GM21528 (cell line): Measurements from ENCODE around the gene ATF6.

Experiments used
- ATAC-seq: cut with Tn5 transposase; IDR thresholded peaks from one replicate; pipeline ENCODE4 v1.9.1; 2021; ENCODE audit warnings: mild to moderate bottlenecking, moderate library complexity; ENCODE audit not compliant: unreplicated experiment, low FRiP score

Gene ATF6

DNA sequence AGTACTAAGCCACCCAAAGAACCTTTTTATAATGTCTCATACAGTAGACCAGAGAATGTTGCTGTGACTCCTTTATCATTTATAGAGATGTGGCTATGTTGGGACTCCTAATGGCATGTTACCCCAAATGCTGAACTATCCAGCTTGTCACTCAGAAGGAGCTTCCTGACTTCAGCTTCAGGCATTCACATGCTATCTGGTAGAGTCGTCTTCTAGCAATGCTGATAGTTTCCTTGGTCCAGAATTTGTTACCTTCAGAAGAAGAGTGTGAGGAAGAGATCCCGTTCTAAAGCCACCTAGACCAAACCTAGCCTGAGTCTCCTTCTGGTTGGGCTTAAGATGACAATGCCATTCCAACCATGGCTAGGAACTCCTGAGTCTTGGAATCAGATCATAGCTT, 189.5 kb downstream of the ATF6 start:
- no peak for ATAC-seq

DNA sequence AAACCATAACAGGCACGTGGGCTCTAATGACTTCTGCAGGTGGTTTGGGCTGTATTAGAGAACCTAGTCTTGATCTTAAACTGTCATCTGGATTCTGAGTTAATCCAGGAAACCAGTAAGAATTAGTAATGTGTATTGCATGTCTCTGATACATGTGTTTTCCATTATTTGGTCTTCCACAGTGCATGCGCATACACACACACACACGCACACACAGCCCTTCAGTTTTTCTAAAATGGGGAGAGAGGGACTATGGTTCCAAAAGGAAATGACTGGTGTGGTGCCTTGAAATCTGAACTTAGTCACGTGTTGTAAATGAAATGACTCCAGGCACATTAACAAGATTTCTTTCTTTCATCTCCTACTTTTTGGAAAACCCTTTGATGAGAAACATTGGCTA, 190.0 kb downstream of the ATF6 start:
- no peak for ATAC-seq

DNA sequence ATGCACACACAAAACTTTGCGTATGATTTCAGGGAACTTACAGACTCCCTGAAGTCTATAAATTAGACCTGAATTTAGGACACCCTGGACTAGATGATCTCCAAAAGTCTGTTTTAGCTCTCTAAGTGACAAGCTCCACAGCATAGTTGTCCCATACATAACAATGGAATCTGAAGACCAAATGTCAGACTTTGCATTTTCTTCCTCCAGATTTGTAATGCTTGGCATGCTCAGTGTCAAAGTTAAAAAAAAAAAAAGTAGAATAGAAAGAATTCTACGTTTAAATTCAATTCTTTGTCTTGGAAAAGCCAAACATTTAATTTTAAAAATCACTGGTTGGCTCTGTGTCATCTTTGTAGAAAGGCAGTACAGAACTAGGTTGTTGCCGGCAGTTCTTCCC, 190.8 kb downstream of the ATF6 start:
- no peak for ATAC-seq

DNA sequence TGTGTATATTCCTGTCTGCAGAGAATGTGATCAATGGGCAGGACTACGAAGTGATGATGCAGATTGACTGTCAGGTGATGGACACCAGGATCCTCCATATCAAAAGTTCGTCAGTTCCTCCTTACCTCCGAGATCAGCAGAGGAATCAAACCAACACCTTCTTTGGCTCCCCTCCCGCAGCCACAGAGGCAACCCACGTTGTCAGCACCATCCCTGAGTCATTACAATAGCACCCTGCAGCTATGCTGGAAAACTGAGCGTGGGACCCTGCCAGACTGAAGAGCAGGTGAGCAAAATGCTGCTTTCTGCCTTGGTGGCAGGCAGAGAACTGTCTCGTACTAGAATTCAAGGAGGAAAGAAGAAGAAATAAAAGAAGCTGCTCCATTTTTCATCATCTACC, 192.3 kb downstream of the ATF6 start:
- no peak for ATAC-seq

DNA sequence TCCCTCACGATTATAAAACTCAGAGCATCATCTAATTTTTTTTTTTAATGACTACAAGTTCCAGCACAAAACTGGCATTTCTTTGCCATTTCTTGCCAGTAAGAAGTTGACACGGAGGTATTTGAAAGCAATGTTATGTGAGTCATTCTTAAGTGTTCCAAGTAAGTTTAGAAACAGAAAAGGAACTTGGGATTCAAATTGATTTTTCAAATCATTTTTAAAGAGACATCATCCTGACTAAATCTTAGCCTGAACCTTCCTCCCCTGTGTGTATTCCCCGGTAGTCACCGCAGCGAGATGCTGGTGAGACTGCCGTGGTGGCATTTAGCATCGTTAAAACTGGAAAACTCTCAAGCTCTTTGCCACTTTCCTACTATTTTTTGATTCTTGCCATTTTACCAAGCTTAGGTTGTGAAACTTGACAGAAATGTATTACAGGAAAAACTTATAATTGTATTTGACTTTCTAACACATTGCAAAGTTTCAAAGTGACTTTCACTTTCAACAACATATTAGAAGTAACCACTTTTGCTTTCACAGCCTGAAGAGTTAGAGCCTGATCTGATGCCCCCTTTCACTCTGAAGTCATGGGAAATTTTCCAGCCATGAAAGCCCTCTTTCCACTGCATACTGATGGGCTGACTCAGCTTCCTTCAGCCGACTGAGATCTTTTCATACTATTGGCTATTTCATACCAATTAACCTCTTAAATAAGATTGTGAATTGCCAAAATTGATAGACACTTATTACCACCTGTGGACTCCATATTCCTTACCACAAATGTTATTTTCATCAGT, 196.2 kb downstream of the ATF6 start:
- peak; percentile 80 for ATAC-seq

DNA sequence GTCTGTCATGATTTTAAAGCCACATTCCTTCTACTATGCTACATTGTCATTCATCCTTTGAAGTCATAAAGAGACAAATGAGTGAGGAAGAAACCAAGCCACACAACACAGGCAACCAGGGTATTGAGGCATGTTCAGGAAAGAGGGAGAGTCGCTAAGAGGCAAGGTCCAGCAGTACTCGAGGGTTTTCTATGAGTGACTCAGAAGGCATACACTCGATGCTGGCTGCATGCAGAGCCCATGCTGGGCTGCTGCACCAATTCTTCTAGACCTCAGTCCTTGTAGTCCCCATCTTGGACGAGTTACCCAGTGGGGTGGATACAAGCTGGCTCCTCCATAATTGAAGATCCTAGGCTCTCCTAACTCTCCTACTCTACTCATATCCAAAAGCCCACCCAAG, 199.9 kb downstream of the ATF6 start:
- no peak for ATAC-seq

DNA sequence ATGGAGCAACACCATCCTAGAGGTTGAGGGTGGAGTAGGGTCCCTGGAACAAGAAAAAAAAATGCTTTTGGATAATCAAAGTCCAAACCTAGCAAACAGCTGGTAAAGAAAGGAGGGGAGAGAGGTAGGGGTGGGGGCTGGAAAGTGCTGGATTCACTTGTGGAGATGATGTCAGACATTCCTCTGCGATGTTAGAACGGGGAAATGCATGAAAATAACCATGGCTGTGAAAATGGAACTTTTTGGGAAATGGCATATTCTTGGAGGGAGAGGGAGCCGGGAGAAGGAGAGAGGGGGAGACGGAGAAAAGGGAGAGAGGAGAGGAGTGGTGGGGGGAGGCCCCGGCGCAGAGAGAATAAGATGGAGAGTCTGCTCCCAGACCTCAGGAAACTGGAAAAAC, 203.9 kb downstream of the ATF6 start:
- no peak for ATAC-seq

DNA sequence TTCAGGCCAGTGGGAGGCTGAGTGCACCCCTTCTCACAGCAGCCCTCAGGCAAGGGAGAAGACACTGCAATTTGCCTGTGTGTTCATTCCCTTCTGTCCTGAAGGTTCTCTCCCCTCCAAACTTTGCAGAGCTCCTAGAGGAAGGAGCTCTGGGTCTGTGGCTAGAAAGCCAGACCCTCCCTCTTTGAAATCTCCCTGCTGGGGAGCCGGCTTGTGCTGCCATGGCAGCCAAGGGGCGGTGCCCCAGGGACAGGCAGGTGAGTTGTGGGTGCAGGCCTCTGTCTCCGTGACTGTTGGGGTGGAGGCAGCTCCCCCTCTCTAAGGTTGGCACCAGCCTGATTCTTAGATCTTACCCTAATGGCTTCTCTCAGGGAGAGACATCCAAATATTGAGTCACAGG, 204.5 kb downstream of the ATF6 start:
- ATAC-seq = no peak

DNA sequence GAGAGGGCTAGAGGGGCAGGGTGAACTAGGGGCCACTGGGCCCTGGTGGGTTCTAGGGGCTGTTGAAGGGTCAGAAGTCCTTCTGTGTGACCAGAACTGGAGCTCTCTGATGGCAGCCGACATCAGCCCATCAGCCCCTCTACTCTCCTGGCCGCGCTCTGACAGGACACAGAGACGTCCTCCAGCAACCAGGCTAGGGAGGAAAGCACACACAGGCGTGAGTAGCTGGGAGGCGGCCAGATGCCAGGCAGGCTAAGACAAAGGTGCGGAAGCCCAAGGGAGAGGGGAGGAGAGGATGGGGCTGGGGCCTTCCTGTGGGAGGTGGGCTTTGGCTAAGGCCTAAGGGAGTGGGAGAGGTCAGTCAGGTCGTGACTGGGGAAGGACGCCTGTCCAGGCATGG, 206.7 kb downstream of the ATF6 start:
- ATAC-seq = no peak

DNA sequence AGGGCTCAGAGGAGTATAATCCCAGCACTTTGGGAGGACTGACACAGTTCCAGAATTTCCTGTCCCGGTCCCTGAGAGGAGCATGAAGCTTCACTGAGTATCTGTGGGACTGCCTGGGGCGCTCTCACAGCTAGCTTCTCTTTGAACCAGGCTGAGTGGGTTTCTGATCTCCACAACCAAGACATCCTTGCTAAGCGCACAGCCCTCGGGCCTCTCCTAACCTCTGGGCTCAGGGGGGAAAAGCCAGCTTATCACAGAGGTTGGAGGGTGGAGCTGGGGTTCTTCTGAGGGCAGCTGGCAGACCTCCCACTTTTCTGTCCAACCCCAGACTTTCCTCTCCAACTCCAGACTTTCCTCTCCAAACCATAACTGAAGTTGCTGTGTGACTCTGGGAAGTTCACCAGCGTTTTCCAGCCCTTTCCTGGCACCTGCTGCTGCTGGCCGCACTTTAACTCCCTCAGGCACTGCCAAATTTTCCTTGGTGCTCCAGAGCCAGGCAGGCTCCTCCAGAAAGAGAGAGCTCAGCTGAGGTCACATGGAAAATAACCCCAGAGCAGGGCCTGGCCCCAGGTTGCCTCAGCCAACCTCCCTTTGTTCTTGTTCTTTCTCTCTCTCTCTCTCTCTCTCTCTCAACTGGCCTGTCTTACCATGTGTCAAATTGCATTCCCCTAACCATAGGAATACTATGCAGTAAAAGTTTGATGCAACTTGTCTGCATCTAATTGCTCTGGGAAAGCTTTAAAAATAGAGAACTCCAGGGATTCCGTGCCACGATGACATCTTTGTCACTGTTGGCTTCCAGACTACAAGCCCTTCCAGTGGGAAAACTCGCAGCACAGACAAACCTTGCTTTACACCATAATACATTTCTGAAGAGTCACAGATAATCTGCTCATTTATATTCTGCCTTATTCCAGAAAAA, 208.1 kb downstream of the ATF6 start:
- ATAC-seq = no peak

DNA sequence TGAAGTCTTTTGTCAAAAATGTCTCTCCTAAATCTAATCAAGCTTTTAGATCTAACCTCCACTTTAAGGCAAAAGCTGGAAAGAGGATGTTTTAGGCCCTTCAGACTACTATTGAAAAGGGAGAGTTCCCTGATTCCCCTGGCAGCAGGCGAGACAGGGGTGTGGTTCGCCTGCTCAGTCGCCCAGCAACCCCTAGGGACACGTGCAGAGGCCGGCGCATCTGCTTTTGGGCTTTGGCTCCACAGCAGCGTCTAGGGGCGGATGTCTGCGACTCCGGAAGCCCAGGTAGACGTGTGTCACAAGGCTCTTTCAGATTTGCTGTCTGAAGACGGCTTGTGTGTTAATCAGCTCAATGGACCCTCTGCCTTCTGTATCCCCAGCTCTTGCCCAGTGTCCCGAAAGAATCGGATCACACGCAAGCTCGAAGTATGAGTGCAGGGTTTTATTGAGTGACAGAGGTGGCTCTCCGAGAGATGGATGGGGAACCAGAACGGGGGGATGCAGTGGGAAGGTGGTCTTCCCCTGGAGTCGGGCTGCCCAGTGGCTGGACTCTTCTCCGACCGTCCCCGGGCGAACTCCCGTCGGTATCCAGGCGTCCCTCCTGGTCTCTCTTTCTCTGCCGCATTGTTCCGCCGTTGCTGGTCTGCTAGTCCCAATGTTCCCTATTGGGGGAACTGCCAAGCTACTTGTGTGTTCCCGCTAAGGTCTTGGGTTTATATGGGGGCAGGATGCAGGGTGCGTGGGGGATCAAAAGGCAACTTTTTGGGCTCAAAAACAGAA, 212.1 kb downstream of the ATF6 start:
- no peak for ATAC-seq

DNA sequence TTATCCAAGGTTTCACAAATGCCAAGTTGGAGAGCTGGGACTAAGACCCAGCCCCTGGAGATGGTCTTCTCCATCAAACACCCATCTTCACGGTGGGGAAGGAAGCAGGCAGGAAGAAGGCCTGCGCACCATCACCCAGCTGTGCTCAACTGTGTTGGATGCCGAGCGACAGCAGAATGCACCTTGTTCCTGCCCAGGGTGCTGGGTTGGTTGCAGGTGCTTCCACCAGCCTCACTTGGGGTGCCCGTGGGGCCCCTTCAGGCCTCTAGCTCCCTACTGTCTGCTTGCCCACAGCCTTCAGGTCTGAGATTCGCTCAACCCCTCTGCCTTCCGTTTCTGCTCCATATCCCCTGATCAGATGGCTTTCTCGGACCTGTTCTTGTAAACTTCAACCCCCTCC, 215.0 kb downstream of the ATF6 start:
- no peak for ATAC-seq

DNA sequence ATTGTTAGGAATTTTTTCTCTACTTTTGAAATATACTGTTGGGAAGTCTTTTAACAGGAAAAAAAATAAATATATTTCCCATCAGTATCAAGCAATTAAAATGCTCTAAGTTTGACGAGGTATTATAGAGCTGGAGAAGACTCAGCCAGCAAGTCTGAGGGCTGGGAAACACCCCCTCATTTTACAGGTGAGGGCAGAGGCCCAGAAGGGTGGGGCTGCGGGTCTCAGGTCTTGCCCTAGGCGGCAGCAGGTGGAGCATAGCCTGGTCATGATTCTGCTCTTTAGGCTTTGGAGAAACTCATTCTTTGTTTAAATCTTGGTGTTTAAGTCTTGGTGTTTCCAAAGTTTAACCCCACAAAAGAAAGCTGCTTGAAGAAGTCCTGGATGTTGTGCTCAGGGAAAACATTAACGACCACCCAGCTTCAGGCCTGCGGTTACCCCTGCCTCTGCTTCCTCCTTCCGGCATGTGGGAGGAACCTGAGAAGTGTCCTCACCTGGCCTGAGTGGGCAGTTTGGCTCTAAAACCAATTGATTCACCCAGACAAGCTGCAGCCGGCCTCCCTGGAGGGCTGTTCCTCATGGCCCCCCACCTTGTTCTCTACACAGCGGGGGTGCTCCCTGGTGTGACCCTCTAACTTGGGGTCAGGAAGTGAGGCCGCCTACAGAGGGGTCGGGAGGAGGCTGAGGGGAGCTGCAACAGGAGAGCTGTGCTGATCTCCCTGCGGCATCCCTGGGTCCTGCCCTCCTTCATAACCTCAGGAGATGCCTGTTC, 215.8 kb downstream of the ATF6 start:
- ATAC-seq = no peak

DNA sequence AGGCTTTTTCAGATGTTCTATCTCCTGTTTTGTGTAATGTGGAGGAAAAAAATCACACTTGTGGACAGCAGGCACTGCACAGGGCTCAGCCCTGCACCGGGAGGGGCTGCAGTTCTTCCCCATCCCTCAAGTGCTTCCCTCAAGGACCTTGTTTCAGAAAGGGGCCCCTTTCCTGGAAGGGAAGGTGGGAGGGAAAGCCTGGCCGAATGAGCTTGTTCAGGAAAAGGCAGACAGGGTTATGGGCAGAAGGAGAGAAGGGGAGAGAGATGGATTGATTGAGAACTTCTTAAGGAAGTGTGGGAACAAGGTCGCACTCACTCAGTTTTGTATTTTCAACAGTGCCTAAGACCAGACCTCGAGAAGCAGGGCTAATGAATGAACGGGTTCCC, 216.4 kb downstream of the ATF6 start:
- ATAC-seq = no peak

DNA sequence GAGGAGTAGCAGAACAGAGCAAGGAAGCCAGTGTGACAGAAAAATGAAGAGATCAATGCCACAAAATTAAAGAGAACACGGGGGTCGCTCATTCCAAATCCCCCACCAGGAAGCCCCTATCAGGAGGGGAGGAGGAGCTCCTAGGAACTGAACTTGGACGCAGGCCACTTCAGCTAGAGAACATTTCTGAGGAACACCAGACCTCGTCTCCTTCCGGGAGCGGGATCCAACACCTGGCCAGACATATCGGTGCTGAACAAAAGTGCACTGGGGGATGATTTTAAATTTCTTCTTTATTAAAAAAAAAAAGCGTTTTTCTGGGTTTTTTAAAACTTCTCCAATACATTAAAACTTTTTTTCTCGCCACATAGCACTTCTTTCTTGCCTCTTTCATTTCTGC, 216.8 kb downstream of the ATF6 start:
- ATAC-seq = no peak

DNA sequence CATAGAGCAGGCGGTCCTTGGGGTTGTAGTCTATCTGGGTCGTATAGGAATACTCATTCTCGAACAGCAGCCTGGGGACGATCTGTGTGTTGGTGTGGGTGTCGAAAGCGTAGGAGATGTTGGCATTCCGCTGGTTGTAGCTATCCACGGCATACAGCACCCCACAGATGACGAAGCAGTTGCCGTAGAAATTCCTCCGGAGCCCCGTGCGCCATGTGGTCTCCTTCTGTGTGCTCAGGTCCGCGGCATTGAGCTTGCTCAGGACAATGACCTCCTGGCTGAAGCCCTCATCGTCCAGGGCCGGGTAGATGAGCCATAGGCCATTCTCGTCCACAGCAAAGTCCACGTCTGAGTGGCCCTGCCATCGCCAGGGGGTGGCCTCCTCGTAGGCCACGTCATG, 217.6 kb downstream of the ATF6 start:
- ATAC-seq = no peak

DNA sequence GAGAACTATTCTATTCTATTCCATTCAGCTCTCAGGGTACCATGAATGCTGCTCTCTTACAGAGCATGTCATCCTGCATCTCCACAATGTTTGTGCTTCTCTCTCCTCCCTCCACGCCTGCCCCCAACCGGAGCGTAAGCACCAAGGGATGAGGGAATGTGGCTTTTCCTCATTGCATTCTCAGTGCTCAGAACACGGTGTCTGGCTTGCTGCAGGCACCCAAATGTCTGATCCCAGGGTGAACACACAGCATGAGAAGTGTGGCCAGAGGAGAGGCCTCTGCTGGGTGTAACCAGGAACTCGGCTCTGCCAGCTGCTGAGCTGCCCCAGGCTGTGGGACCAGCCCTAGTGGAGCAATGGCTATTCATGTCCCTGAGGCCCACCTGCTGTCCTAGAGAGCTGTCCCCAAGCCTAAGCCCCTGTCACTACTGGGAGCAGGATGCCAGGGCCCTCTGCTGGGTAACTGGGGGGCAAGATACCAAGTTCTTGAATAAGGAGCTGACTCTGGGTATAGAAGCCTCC, 219.2 kb downstream of the ATF6 start:
- no peak for ATAC-seq

DNA sequence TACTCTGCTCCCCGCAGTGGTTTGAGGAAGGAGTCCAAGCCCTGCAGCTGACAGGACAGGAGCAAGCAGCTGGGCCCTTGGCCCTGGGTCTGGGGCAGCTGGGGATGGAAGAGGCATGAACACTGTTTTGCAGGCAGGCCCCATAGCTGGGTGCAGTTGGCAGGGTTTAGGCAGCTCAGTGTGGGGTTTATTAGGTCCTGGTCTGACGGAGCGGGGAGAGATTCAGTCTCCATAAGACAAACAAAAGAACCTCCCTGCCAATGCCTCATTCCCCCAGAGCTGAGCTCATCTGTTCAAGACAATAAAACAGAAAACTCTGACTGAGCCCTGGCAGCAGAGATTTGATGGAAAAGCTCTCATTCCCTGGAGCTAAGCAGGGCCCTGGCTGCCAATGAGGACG, 220.2 kb downstream of the ATF6 start:
- no peak for ATAC-seq

DNA sequence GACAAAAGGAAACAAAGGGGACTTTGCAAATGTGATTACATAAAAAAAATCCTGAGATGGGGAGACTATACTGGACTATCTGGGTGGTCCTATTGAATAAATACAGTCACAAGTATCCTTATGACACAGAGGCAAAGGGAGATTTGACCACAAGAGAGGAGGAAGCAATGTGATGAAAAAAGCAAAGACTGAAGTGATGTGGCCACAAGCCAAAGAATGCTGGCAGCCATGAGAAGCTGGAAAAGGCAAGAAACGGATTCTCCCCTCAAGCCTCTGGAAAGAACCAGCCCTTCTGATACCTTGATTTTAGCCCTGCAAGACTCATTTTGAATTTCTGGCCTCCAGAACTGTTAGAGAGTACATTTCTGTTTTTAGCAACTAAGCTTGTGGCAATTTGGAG, 221.2 kb downstream of the ATF6 start:
- ATAC-seq = no peak

DNA sequence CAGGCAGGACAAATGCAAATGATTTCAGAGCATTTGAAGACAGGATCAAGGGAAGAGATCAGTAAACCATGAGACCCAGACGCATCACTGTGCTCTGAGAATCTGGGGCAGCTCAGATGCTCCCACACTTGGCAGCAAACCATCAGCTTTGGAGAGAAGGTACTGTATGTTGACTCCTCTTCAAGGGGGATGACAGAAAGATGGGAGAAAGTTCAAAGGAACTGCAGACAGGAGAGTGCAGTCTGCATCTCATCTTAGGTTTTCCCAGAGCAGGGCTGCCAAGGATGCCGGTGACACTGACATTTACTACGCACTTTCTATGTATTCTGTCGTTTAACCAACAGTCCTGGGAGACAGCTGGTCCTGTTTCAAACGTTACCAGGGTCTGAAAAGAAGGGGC, 221.8 kb downstream of the ATF6 start:
- ATAC-seq = no peak
